GM12801 (cell line): ENCODE measurements around the gene NGF.

ENCODE experiments used
- CTCF ChIP-seq: IDR thresholded peaks from one replicate; pipeline ENCODE4 v1.5.1; 2011; ENCODE audit warnings: control low read depth; ENCODE audit not compliant: insufficient read length; ENCODE audit errors: extremely low read depth

NGF gene

GRCh38 chr1:115283681-115284146 lies 54.3 kb downstream of the NGF start:
- no peak for TF ChIP-seq CTCF

- TF ChIP-seq CTCF, result no peak
Measured at GRCh38 chr1:115283249-115283648, 54.8 kb downstream of the NGF start.

GRCh38 chr1:115282807-115283208 lies 55.2 kb downstream of the NGF start:
- TF ChIP-seq CTCF, result no peak

- TF ChIP-seq CTCF, result no peak
Measured at GRCh38 chr1:115281143-115281542, 56.9 kb downstream of the NGF start.

GRCh38 chr1:115280064-115280463 lies 58.0 kb downstream of the NGF start:
- TF ChIP-seq CTCF, result no peak

- TF ChIP-seq CTCF, result no peak
Measured at GRCh38 chr1:115278211-115278610, 59.8 kb downstream of the NGF start.

- TF ChIP-seq CTCF, result no peak
Measured at GRCh38 chr1:115277276-115277675, 60.8 kb downstream of the NGF start.

- no peak for TF ChIP-seq CTCF
Measured at GRCh38 chr1:115275216-115275615, 62.8 kb downstream of the NGF start.
